NCI-H146 (cell line): ENCODE data around the gene TSC2.
"Not testable (repeated sequence)": the region's sequence is repeated elsewhere in the genome, so short reads cannot be mapped to it uniquely, and the experiment has no call there.

Experiments used
- DNase-seq: peaks from one replicate; lab custom pipeline; 2025; lab: John Stamatoyannopoulos, UW

TSC2 gene

DNA sequence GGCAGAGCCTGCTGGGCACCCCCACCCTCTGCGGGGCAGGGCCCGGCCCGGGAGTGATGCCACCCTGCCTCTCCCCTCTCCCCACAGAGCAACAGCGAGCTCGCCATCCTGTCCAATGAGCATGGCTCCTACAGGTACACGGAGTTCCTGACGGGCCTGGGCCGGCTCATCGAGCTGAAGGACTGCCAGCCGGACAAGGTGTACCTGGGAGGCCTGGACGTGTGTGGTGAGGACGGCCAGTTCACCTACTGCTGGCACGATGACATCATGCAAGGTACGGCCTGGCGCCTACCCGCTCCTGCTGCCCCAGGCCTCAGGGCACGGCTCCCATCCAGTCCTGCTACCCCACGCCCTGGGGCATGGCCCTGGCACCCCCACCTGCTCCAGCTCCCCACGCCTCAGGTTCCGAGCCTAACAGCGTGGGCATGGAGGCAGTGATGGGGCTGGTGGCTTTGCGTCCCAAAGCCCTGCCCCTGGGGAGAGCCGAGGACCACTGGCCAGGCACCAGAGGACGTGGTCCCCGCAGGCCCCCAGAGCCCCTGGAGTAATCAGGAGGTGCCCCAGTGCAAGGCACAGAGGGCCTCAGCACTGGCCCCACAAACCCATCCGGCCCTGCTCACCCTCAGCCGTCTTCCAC lies 38.4 kb downstream of the TSC2 start:
- DNase-seq = no peak

DNA sequence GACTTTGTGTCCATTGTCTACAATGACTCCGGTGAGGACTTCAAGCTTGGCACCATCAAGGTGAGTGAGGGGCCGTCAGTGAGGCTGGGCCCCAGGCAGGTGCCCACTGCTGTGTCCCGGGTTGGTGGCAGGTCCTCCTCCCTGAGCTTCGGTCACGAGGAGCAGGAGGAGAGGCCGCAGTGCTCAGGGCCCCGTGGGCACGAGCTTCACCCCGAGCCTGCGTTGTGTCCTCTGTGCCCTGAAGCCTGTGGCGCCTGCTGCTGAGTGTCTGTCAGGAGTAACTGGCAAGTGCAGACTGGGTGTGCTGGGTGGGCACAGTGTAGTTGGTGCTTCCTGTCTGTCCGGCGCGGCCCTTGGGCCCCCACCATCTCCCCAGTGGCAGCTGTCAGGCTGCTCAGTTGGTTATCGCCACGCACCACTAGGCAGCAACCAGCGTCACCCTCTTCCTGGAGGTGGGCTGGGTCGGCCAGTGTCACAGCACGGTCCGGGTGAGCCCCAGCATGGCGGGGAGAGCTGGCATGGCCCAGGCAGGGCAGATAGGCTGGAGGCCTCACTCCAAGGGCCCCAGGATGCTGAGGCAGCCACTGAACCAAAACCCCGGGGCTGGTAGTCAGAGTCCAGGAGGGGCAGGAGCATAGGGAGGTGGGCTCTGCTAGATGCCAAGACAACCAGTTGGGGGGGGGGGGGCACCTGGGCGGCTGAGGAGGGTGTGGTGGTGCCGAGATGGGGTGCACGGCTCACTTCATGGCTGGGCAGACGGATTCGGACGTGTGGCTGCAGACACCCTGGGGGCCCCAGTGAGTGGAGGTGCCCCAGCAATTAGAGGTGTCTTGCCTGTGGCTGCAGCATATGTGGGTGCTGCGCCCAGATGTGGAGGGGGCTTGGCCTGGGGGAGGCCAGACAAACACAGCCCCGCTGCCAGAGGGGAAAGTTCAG lies 39.3 kb downstream of the TSC2 start:
- no peak for DNase-seq

DNA sequence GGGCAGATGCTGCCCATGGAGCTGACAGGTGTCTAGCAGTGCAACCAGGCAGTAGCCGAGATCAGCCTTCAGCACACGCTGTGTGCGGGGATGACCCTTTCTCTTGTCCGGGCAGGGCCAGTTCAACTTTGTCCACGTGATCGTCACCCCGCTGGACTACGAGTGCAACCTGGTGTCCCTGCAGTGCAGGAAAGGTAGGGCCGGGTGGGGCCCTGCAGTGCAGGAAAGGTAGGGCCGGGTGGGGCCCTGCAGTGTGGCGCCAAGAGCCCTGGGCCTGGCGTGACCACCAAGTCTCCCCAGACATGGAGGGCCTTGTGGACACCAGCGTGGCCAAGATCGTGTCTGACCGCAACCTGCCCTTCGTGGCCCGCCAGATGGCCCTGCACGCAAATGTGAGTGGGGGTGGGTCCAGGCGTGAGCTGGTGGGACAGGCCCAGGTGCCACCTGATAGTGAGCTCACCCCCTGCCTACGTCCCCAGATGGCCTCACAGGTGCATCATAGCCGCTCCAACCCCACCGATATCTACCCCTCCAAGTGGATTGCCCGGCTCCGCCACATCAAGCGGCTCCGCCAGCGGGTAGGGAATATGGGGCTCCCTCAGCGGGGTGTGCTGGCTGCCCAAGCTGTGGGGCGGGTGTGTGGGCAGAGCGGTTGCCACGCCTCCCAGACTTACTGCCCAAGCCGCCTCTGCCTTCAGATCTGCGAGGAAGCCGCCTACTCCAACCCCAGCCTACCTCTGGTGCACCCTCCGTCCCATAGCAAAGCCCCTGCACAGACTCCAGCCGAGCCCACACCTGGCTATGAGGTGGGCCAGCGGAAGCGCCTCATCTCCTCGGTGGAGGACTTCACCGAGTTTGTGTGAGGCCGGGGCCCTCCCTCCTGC lies 40.2 kb downstream of the TSC2 start:
- no peak for DNase-seq

DNA sequence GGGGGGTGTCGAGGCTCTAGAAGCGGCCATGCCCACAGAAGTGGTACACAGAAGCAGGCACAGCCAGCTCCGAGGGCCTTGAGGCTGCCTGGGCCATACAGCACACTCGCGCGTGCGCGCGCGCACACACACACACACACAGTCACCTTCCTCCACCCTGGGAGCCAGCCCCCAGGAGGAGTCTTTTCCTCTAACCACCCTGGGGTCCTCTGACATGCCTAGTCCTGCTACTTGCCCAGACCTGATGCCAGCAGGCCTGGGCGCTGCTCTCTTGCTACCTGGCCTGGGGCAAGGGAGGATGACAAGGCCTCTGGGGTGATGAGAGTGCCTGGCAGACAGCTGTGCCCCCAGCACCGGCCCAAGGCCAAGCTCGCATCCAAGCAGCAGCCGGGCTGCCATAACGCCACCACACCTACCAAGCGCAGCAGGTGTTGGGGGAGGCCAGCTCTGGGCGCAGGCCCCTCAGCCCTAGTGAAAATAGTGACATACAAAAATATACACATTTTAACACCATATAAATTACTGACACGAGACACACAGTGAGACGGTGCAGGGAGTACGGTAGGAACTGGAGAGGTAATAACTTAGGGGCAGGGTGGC lies 41.1 kb downstream of the TSC2 start:
- no peak for DNase-seq

DNA sequence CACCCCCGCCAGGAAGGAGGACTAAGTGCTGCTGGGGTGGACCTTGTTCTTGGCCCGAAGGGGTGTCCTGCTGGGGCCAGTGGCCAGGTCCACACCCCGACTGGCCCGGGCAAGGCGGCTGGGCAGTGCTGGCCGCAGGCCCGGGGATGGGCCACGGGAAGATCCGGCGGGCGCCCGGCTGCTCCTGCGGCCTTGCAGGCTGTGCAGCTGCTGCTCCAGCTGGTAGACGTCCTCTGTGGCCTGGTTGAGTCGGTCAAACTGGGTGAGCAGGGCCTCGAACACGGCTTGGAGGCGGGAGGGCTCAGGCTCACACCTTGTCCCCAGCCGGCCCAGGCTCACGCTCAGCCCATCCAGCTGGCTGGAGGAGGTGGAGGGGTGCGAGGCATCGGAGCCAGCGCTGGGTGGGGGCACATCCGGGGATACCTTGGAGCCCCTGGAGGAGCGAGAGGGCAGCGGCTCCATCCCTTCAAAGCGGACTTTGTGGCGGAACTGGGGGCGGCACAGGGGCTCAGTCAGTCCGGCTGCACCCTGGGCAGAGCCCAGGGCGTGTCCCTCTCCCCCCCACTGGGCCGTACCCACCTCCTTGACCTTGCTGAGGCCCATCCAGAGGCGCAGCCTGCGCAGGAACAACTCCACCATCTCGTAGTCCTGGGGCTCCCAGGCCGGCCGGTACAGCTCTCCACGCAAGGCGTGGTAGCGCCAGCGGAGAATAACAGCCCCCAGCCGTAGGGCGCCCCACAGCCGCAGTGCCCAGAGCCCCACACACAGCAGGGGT lies 42.1 kb downstream of the TSC2 start:
- no peak for DNase-seq

DNA sequence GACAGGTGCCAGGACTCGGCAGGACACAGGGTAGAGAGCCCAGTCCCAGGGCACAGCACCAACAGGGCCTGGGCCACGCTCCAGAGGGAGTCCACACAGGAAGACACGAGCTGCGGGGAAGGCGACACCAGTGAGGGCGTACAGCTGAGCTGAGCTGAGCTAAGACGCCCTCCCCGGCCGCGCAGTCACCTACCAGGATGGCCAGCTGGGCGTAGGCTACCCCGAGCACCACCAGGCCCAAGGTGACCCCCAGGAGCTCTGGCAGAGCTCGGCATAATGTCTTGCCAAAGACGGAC lies 42.6 kb downstream of the TSC2 start:
- no peak for DNase-seq

DNA sequence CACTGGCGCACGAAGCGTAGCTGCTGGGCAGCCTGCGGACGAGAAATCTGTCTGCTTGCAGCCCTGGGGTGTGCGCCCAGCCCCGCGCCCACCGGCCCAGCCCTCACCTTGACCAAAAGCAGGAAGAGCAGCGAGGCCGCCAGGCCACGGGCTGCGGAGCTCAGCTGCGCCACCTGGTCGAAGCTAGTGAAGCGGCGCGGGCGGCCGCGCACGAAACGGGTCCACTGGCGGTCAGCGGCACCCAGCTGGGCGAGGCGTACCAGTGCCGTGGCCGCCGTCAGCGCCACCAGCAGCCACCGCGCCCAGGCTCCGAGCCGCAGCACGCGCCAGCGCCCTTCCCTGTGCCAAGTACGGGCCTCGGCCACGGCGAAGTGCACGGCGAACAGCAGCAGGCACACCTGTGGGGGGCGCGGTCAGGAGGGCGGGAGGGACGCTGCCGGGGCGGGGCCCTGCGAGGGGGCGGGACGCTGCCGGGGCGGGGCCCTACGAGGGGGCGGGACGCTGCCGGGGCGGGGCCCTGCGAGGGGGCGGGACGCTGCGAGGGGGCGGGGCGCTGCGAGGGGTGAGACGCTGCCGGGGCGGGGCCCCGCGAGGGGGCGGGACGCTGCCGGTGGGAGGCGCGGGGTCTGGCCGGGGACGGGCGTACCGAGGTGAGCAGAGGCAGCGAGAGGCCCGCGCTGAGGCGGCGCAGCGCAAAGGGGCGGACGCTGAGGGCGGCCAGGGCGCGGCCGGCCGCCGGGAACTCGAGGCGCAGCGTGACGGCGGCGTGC lies 43.2 kb downstream of the TSC2 start:
- no peak for DNase-seq

DNA sequence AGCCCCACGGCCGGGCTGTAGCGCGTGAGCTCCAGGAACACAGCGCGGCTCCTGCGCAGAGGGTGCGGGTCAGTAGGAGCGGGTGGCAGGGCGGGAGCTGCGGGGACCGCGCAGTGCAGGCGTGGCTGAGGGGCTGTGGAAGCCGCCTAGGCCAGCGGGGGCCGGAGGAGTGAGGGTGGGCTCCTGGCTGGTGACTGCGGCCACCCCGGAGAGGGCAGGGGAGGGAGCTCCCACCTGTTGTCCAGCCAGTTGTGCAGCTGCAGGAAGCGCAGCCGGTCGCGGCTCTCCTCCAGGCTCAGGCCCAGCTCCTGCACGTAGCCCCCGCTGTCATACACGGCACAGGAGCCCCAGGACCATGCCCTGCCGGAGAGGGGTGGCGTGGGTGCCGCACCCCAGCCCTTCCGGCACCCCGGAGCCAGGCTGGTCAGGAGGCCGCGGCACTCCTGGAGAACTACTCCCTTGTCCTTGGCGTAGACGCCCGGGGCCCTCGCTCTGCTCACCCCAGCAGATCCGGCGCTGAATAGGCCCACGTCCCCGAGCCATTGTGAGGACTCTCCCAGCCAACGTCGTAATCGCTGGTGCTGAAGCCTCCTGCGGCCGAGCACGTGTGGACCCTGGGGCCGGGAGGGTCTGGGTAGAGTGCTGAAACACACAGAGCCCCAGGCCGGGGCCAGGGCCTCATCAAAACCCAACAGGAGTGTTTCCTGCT lies 43.9 kb downstream of the TSC2 start:
- no peak for DNase-seq

DNA sequence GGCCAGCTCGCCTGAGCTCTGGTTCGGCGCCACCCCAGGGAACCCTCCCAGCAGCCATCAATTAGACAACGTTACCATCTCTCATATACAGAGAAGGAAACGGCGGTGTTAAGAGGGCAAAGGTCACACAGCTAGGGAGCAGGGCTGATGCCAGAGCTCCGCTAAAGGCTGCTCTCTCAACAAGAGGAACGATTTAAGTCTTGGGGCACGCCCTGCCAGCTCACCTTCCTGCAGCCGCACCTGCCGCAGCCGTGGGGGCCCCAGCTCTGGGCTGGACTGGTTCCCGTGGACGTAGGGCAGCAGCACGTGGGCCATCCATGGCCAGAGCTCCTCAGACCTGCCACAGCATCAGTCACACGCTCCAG lies 44.5 kb downstream of the TSC2 start:
- DNase-seq = no peak

DNA sequence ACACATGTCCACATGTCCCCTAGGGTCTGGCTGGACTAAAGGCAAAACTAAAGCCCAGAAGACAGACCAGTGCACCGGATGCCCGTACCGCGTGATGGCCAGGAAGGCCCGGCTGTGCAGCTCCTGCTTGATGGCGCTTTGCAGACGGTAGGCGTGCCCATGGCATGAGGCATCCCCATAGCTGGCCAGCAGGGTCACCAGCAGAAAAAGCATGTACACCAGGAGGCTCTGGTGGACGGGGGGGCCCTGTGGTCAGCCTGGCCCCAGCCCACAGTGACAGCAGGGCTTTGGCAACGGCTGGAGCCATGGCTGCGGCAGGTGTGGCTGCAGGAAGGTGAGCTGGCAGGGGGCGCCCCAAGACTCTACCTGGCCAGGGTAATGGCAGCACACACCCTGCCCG lies 45.1 kb downstream of the TSC2 start:
- DNase-seq = no peak

DNA sequence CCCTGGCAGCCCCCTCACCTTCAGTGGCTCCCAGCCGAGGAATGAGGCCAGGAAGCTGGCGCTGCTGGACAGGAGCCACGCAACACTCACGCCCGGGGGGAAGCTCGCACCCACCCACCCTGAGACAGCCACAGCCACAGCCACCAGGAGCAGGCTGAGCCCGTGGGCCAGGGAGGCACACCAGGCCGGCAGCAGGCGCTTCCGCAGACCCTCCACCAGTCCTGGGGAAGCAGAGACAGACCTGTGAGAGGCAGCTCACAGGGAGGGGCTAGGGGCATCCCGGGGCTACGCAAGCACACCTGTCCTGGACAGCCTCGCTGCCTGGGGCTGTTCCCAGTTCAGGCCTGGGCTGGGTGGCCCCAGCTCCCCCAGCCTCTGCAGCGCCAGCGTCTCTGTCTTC lies 46.0 kb downstream of the TSC2 start:
- no peak for DNase-seq

DNA sequence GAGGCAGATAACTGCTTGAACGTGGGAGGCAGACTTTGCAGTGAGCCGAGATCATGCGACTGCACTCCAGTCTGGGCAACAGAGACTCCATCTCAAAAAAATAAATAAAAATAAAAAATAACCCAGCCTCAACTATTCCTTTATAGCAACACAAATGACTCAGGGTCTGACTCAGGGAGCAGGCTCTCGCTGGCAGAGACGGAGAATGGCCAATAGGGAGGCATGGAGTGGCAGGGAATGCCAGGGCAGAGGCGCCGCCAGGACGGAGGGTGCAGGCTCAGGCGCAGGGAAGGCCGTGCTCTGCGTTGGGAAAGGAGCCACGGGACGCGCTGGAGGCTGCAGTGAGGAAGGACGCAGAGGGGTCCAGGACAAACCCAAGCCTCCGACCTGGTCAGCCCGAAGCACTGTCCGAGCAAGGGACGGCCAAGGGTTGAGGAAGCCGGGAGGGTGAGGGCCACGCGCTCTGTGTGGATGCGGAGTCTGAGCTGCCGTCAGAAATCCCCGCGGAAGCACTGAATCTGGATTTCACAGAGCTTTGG lies 47.6 kb downstream of the TSC2 start:
- DNase-seq = no peak

DNA sequence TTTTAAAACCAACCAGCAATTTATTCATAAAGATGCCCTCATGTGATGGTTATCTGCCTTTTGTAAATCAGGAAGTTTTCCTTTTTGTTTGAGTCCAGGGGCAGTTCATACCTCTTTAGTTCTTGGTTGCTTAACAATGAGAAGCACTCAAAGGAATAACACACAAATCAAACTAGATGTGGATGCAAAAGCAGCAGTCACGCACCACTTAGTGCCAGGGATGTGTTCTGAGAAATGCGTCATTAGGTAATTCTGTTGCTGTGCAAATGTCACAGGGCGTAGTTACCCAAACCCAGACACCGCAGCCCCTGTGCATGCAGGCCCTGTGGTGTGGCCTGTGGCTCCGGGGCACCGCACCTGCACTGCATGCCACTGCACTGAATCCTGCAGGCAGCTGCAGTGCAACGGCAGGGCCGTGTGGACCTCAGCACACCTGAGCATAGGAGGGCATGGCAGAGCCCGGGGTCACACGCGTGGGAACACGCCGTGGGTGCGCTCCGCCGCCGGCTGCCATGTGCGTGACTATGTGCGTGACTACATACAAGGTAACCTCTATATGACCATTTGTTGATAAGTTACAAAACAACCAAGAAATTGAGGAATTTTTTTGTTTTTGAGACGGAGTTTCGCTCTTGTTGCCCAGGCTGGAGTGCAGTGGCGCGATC lies 48.3 kb downstream of the TSC2 start:
- DNase-seq = no peak

DNA sequence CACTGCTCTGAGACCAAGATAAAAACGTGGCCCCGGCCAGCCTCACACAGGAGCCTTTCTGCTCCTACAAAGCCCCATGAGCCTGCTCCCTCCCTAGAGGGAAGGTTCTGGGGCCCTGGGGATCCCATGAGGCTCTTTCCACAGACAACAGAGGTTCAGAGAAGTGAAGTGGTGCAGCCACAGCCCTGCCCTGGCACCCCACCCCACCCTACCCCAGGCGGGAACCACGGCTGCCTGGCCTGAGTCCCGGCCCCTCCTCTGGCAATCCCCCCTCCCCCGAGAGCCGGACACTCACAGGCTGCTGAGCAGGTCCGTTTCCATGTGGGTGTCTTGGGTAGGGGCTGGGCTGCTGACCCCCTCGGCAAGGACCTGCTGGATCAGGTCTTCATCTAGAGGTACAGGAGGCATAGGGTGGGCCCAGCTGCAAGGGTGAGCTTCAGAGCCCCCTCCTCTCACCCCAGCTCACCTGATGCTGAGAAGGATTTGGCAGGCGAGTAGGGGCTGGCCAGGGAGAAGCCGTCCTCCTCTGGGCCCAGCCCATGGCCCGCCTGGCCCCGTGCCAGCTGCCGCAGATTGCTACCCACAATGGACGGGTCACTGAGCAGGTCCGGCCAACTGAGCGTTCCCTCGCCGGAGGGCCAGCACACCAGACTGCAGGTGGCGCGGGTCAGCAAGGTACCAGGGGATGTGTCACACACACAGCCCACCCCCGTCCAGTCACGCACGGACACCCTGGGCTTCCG lies 49.2 kb downstream of the TSC2 start:
- DNase-seq = no peak

DNA sequence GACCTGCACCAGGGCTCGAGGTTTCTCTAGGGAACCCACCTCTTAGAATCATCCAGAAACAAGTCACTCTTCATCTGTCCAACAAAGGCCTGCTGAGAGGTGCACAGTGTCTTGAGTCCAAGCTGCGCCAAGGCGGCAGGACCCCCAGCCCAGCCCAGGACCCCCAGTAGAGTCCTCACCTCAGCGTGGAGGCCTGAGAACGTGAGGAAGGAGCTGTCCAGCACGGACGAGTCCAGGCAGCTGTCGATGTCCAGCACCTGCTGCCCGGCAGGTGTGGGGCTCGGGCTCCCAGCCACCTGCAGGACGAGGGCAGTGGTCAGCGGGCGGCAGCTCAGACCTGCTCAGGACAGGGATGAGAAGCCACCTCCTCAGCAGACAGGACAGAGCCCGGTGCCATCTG lies 49.9 kb downstream of the TSC2 start:
- DNase-seq = not testable (repeated sequence)

DNA sequence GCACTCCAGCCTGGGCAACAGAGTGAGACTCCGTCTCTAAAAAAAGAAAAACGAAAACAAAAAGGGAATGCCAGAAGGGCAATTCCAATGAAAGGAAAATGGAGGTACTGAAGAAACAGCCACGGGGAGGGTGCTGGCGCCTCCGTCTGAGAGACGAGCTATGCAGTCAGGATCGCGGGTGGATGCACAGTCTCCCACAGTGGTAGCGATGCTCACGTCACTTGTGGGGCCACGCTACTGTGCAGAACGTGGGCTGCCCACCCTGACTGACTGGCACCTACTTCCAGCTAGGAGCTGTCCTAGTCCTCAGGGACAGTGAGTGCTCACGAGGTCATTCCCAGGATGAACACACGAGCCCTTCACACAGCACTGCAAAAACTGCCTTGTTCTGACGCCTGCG lies 53.8 kb downstream of the TSC2 start:
- DNase-seq = not testable (repeated sequence)

DNA sequence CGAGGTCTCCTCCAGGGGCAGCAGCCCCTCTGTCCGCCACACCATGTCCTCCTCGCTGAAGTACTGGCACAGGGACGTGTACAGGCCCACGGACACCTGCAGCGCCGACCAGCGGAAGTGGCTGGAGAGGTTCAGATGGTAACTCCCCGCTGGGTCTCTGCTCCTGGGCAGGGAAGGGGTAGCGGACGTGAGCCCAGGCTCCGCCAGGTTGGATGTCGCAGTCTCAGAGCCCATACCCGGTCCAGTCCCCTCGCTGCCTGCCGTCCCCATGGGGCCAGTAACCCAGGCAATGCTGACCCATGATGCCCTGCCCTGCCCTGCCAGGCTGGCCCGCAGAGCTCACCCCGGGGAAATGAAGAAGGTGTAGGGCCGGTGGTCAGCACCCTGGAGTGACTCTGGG lies 54.7 kb downstream of the TSC2 start:
- no peak for DNase-seq

DNA sequence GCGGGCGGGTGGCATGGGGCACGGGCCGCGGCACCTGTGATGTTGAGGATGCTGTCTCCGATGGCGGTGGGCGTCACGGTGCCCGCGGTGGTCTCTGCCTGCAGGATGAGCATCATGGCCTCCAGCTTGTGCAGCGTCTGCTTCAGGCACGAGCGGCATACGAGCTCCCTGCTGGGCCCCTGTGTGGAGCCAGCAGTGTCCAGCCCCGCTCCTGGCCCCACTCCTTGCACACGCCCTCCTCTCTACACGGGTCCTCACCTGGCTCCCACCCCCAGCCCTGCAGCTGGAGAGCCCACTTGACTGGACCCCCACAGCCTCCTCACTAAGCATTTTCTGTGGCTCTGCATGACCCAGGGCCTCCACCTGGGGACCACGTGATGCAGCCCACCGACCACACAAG lies 56.7 kb downstream of the TSC2 start:
- DNase-seq = not testable (repeated sequence)

DNA sequence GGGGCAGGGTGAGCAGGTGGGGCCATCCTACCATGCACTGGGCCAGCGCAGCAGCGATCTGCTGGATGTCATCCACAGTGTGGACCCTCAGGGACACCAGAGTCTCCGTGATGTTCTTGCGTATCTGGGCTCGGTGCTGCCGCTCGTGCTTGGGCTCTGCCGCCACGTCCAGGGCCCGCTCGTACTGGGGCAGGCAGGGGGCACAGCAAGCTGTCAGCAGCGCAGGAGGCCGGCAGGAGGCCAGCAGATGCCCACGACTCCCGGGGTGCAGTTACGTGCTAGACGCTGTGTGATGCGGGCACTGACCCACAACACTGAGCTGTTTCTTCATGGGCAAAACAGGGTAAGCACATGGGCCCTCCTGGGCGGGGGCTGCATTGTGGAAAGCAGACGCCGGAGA lies 57.5 kb downstream of the TSC2 start:
- not testable (repeated sequence) for DNase-seq
